Neural progenitor cell (in vitro differentiated cells): Measurements from ENCODE around the gene NSMF. TPM values are rescaled to one million over a fixed set of nuclear protein-coding genes. Genes with fewer than 3 reads are reported as not detected.

Source experiments
- DNase-seq: peaks from one replicate; pipeline ENCODE4 v3.0.0-alpha.2; 2016; ENCODE audit warnings: low spot score
- H2AFZ ChIP-seq: fragments of 200-600 bp; sonication (generic); replicated peaks from 2 replicates; pipeline ENCODE4 v1.6.1; 2016; ENCODE audit warnings: antibody characterized with exemption
- H3F3A ChIP-seq: fragments of 200-600 bp; sonication (generic); 2 replicates; pipeline ENCODE4 v1.6.1; 2016; ENCODE audit warnings: antibody characterized with exemption, low read depth
- H3K27ac ChIP-seq: fragments of 200-600 bp; sonication (generic); 2 replicates; pipeline ENCODE4 v1.5.1; 2016; ENCODE audit warnings: mild to moderate bottlenecking
- H3K27me3 ChIP-seq: fragments of 200-600 bp; sonication (generic); 2 replicates; pipeline ENCODE4 v1.6.1; 2016; ENCODE audit warnings: mild to moderate bottlenecking, moderate library complexity
- H3K36me3 ChIP-seq: fragments of 200-600 bp; sonication (generic); 2 replicates; pipeline ENCODE4 v1.5.1; 2016
- H3K4me1 ChIP-seq: fragments of 200-600 bp; sonication (generic); 2 replicates; pipeline ENCODE4 v1.6.1; 2016; ENCODE audit warnings: mixed run types
- H3K4me2 ChIP-seq: fragments of 200-600 bp; sonication (generic); 2 replicates; pipeline ENCODE4 v1.6.1; 2016
- H3K4me3 ChIP-seq: fragments of 200-600 bp; sonication (generic); 2 replicates; pipeline ENCODE4 v1.5.1; 2016
- H3K79me2 ChIP-seq: fragments of 200-600 bp; sonication (generic); 2 replicates; pipeline ENCODE4 v1.6.1; 2016; ENCODE audit warnings: low read depth
- H3K9ac ChIP-seq: fragments of 200-600 bp; sonication (generic); 2 replicates; pipeline ENCODE4 v1.6.1; 2016
- H3K9me3 ChIP-seq: fragments of 200-600 bp; sonication (generic); 2 replicates; pipeline ENCODE4 v1.5.1; 2016; ENCODE audit warnings: low read depth
- H4K20me1 ChIP-seq: fragments of 200-600 bp; sonication (generic); 2 replicates; pipeline ENCODE4 v1.6.1; 2016; ENCODE audit warnings: low read depth
- H3K27ac Mint-ChIP-seq: 3 replicates; pipeline ENCODE4 v1.8.0; 2021; ENCODE audit warnings: mixed read lengths
- H3K27me3 Mint-ChIP-seq: 2 replicates; pipeline ENCODE4 v1.8.0; 2022; ENCODE audit warnings: low read depth, mild to moderate bottlenecking, inconsistent platforms, moderate library complexity, mixed read lengths; ENCODE audit not compliant: insufficient read depth
- H3K36me3 Mint-ChIP-seq: 3 replicates; pipeline ENCODE4 v1.8.0; 2021; ENCODE audit warnings: mixed read lengths
- H3K4me1 Mint-ChIP-seq: 3 replicates; pipeline ENCODE4 v1.8.0; 2021; ENCODE audit warnings: mixed read lengths
- H3K4me3 Mint-ChIP-seq: 3 replicates; pipeline ENCODE4 v1.8.0; 2021; ENCODE audit warnings: mild to moderate bottlenecking, moderate library complexity, mixed read lengths
- H3K9me3 Mint-ChIP-seq: 3 replicates; pipeline ENCODE4 v1.8.0; 2020; ENCODE audit warnings: mixed read lengths
- EZH2 ChIP-seq: fragments of 200-600 bp; sonication (generic); IDR thresholded peaks from 2 replicates; pipeline ENCODE4 v1.6.1; 2017; ENCODE audit warnings: antibody characterized with exemption, mild to moderate bottlenecking, moderate library complexity
- EZH2phosphoT487 ChIP-seq: fragments of 200-600 bp; sonication (generic); IDR thresholded peaks from 2 replicates; pipeline ENCODE4 v1.6.1; 2017; ENCODE audit warnings: antibody characterized with exemption
- total RNA-seq: library from RNA; depleted of rRNA; stranded (reverse); fragments of >200 nt; gene quantifications from 2 replicates; pipeline ENCODE4 v1.2.3, GENCODE V29; 2015; ENCODE audit warnings: low replicate concordance
- TF ChIP-seq, protein P1 (sequence below): fragments of 200-600 bp; sonication (generic); IDR thresholded peaks from 2 replicates; pipeline ENCODE4 v1.5.1; 2017; ENCODE audit warnings: antibody characterized with exemption, mild to moderate bottlenecking

The NSMF gene
- total RNA-seq, 1 donor from 2014 or later, result 17.1 TPM

DNA sequence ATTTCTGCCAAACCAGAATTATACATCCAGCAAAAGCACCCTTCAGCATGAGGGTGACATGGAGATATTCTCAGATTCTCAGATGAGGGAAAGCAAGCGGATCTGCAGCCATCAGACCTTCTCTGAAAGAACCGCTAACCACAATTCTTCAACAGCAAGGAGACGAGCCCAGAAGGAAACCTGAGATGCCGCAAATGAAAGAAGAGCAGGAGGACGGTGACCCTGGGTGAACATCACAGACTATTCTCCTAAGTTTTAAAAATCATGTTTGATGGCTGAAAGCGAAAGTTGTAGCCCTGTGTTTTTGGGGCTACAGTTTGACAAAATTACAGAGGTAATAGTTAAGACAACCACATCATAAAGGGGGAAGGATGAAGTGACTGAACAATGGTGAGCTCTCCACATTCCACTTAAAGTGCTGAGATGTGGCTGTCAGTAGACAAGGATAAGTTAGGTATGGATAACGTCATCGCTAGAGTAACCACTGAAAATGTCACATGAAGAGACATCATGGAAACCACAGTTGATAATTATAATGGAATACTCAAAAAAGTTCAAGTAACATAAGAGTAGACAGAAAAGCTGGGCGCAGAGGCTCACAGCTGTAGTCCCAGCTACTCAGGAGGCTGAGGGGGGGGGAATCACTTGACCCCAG, 31.5 kb upstream of the NSMF start:
- Mint-ChIP-seq H3K4me1 (peaks cover 6% of the 10 kb centered on the region), H3K4me3 (no peak overlapping the region), H3K27ac (no peak overlapping the region), H3K36me3 (peaks cover 4% of the 10 kb centered on the region), H3K27me3 (peaks cover 6% of the 10 kb centered on the region), H3K9me3 (peaks cover 9% of the 10 kb centered on the region)
- Histone ChIP-seq H4K20me1 (no peaks in the 10 kb centered on the region), H3K4me1 (no peaks in the 10 kb centered on the region), H2AFZ (no peak overlapping the region), H3K4me3 (no peak overlapping the region), H3K4me2 (no peak overlapping the region), H3K27ac (no peak overlapping the region), H3K27me3 (no peaks in the 10 kb centered on the region), H3F3A (no peaks in the 10 kb centered on the region), H3K79me2 (no peaks in the 10 kb centered on the region), H3K9me3 (no peaks in the 10 kb centered on the region), H3K36me3 (no peaks in the 10 kb centered on the region), H3K9ac (no peak overlapping the region)
- no peak for TF ChIP-seq EZH2
- TF ChIP-seq, protein P1, sequence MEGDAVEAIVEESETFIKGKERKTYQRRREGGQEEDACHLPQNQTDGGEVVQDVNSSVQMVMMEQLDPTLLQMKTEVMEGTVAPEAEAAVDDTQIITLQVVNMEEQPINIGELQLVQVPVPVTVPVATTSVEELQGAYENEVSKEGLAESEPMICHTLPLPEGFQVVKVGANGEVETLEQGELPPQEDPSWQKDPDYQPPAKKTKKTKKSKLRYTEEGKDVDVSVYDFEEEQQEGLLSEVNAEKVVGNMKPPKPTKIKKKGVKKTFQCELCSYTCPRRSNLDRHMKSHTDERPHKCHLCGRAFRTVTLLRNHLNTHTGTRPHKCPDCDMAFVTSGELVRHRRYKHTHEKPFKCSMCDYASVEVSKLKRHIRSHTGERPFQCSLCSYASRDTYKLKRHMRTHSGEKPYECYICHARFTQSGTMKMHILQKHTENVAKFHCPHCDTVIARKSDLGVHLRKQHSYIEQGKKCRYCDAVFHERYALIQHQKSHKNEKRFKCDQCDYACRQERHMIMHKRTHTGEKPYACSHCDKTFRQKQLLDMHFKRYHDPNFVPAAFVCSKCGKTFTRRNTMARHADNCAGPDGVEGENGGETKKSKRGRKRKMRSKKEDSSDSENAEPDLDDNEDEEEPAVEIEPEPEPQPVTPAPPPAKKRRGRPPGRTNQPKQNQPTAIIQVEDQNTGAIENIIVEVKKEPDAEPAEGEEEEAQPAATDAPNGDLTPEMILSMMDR, result no peak
- no peak for TF ChIP-seq EZH2phosphoT487
- no peak for DNase-seq

DNA sequence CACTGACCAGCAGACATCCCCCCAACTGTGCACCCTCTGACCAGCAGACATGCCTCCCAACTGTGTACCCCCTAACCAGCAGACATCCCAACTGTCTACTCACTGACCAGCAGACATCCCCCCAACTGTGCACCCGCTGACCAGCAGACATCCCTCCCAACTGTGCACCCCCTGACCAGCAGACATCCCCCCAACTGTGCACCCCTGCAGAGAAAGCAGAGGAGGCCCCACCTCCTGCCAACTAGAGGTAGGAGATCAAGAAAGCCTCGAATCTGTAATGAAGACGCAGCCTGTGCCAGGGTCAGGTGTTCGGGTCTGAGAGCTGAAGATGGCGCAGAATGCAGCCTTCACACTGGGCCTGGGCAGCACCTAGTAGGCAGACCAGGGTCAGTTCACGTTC, 29.8 kb upstream of the NSMF start:
- Histone ChIP-seq H3K27ac (no peak overlapping the region), H3K4me3 (no peak overlapping the region), H3K36me3 (no peaks in the 10 kb centered on the region), H3K27me3 (no peaks in the 10 kb centered on the region), H3F3A (no peaks in the 10 kb centered on the region), H3K4me2 (no peak overlapping the region), H3K79me2 (no peaks in the 10 kb centered on the region), H4K20me1 (no peaks in the 10 kb centered on the region), H3K9me3 (no peaks in the 10 kb centered on the region), H3K9ac (no peak overlapping the region), H2AFZ (no peak overlapping the region), H3K4me1 (no peaks in the 10 kb centered on the region)
- Mint-ChIP-seq H3K9me3 (peaks cover 5% of the 10 kb centered on the region), H3K27ac (no peak overlapping the region), H3K27me3 (peaks cover 2% of the 10 kb centered on the region), H3K36me3 (peaks cover 4% of the 10 kb centered on the region), H3K4me1 (peaks cover 9% of the 10 kb centered on the region), H3K4me3 (no peak overlapping the region)
- TF ChIP-seq EZH2phosphoT487 (no peak), EZH2 (no peak)
- TF ChIP-seq, protein P1, result no peak
- DNase-seq, result no peak

DNA sequence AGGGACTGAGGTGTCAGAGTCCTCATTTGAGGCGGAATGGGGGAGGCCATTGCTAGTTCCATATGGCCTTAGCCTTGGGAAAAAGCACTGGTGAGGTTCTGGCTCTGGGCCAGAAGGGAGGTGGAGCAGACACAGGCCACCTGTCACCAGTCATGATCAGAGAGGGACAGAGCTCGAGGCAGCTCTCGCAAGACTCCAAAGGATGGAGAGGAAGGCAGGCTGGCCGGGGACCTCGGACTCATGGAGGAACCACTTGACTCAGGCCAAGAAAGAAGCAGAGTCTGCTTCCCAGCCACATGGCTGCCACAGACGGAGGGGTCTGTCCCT, 29.2 kb upstream of the NSMF start:
- Mint-ChIP-seq H3K4me1 (peaks cover 9% of the 10 kb centered on the region), H3K27ac (peak overlapping the region; percentile 16), H3K9me3 (peaks cover 5% of the 10 kb centered on the region), H3K36me3 (peaks cover 4% of the 10 kb centered on the region), H3K4me3 (no peak overlapping the region), H3K27me3 (peaks cover 2% of the 10 kb centered on the region)
- Histone ChIP-seq H3K4me2 (no peak overlapping the region), H3K9ac (no peak overlapping the region), H3K27ac (no peak overlapping the region), H3K4me1 (no peaks in the 10 kb centered on the region), H3K27me3 (no peaks in the 10 kb centered on the region), H3K36me3 (no peaks in the 10 kb centered on the region), H3K79me2 (no peaks in the 10 kb centered on the region), H2AFZ (no peak overlapping the region), H4K20me1 (no peaks in the 10 kb centered on the region), H3F3A (no peaks in the 10 kb centered on the region), H3K4me3 (no peak overlapping the region), H3K9me3 (no peaks in the 10 kb centered on the region)
- DNase-seq, result no peak
- TF ChIP-seq EZH2phosphoT487 (no peak), EZH2 (no peak)
- TF ChIP-seq, protein P1, result no peak
